Glutamatergic neuron (in vitro differentiated cells): Measurements from ENCODE around the gene ATG14. TPM values are rescaled to one million over a fixed set of nuclear protein-coding genes. Genes with fewer than 3 reads are reported as not detected.
A peak's percentile ranks its signal among the peaks of the same experiment; 100 is the strongest.

Source experiments
- DNase-seq: peaks from one replicate; pipeline ENCODE4 v3.0.0; 2022
- H3K27ac Mint-ChIP-seq: one replicate; pipeline ENCODE4 v1.8.0; 2020; ENCODE audit warnings: mild to moderate bottlenecking, mixed read lengths, inconsistent platforms; ENCODE audit not compliant: unreplicated experiment
- H3K27me3 Mint-ChIP-seq: one replicate; pipeline ENCODE4 v1.8.0; 2020; ENCODE audit warnings: mild to moderate bottlenecking, moderate library complexity, mixed read lengths, inconsistent platforms; ENCODE audit not compliant: unreplicated experiment
- H3K36me3 Mint-ChIP-seq: one replicate; pipeline ENCODE4 v1.8.0; 2020; ENCODE audit warnings: mild to moderate bottlenecking, mixed read lengths, inconsistent platforms; ENCODE audit not compliant: unreplicated experiment
- H3K4me1 Mint-ChIP-seq: one replicate; pipeline ENCODE4 v1.8.0; 2020; ENCODE audit warnings: mild to moderate bottlenecking, low read depth, mixed read lengths, inconsistent platforms; ENCODE audit not compliant: unreplicated experiment
- H3K4me3 Mint-ChIP-seq: one replicate; pipeline ENCODE4 v1.8.0; 2020; ENCODE audit warnings: mild to moderate bottlenecking, mixed read lengths, inconsistent platforms; ENCODE audit not compliant: unreplicated experiment
- H3K9me3 Mint-ChIP-seq: one replicate; pipeline ENCODE4 v1.8.0; 2020; ENCODE audit warnings: mild to moderate bottlenecking, moderate library complexity, mixed read lengths, inconsistent platforms; ENCODE audit not compliant: unreplicated experiment
- total RNA-seq: library from RNA; stranded (reverse); fragmentation: NEBNext Ultra II Directional; extraction: Animal tissue kit (Norgen Biotek cat#: 25700); gene quantifications from one replicate; pipeline ENCODE4 v1.2.1, GENCODE V29; 2021; ENCODE audit not compliant: unreplicated experiment
- TF ChIP-seq, protein P1 (sequence below): fragments of 200-600 bp; sonication (generic); IDR thresholded peaks from one replicate; pipeline ENCODE4 v1.5.0; 2021; ENCODE audit not compliant: partially characterized antibody, unreplicated experiment

ATG14 gene
- total RNA-seq, 1 donor from 2014 or later: 13.5 TPM

GRCh38 chr14:55454264-55455002 lies 42.8 kb upstream of the ATG14 start:
- H3K27me3 Mint-ChIP-seq: peaks cover 2% of the 10 kb centered on the region
- no peak overlapping the region for H3K4me3 Mint-ChIP-seq
- TF ChIP-seq, protein P1, sequence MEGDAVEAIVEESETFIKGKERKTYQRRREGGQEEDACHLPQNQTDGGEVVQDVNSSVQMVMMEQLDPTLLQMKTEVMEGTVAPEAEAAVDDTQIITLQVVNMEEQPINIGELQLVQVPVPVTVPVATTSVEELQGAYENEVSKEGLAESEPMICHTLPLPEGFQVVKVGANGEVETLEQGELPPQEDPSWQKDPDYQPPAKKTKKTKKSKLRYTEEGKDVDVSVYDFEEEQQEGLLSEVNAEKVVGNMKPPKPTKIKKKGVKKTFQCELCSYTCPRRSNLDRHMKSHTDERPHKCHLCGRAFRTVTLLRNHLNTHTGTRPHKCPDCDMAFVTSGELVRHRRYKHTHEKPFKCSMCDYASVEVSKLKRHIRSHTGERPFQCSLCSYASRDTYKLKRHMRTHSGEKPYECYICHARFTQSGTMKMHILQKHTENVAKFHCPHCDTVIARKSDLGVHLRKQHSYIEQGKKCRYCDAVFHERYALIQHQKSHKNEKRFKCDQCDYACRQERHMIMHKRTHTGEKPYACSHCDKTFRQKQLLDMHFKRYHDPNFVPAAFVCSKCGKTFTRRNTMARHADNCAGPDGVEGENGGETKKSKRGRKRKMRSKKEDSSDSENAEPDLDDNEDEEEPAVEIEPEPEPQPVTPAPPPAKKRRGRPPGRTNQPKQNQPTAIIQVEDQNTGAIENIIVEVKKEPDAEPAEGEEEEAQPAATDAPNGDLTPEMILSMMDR: no peak
- DNase-seq: no peak
- peaks cover 4% of the 10 kb centered on the region for H3K36me3 Mint-ChIP-seq
- H3K9me3 Mint-ChIP-seq: peaks cover 8% of the 10 kb centered on the region
- peaks cover 16% of the 10 kb centered on the region for H3K4me1 Mint-ChIP-seq
- peak overlapping the region; percentile 74 for H3K27ac Mint-ChIP-seq

GRCh38 chr14:55451950-55452349 lies 40.3 kb upstream of the ATG14 start:
- Mint-ChIP-seq H3K9me3 (peaks cover 8% of the 10 kb centered on the region), H3K4me1 (peaks cover 20% of the 10 kb centered on the region), H3K27ac (no peak overlapping the region), H3K4me3 (no peak overlapping the region), H3K27me3 (peaks cover 2% of the 10 kb centered on the region), H3K36me3 (no peaks in the 10 kb centered on the region)
- TF ChIP-seq, protein P1: no peak
- no peak for DNase-seq

- no peak for DNase-seq
- Mint-ChIP-seq H3K27ac (no peak overlapping the region), H3K4me3 (no peak overlapping the region), H3K36me3 (no peaks in the 10 kb centered on the region), H3K9me3 (peaks cover 8% of the 10 kb centered on the region), H3K27me3 (peaks cover 2% of the 10 kb centered on the region), H3K4me1 (peaks cover 20% of the 10 kb centered on the region)
- TF ChIP-seq, protein P1: no peak
These were observed 39.8 kb upstream of the ATG14 start for GRCh38 chr14:55451398-55451797.

- peaks cover 8% of the 10 kb centered on the region for H3K9me3 Mint-ChIP-seq
- no peak overlapping the region for H3K4me3 Mint-ChIP-seq
- no peaks in the 10 kb centered on the region for H3K36me3 Mint-ChIP-seq
- TF ChIP-seq, protein P1: no peak
- peaks cover 2% of the 10 kb centered on the region for H3K27me3 Mint-ChIP-seq
- DNase-seq: no peak
- H3K27ac Mint-ChIP-seq: no peak overlapping the region
- peaks cover 20% of the 10 kb centered on the region for H3K4me1 Mint-ChIP-seq
These were observed 39.4 kb upstream of the ATG14 start for GRCh38 chr14:55450987-55451386.

GRCh38 chr14:55450539-55450938 lies 38.9 kb upstream of the ATG14 start:
- H3K4me3 Mint-ChIP-seq: no peak overlapping the region

More at GRCh38 chr14:55450539-55450938, 38.9 kb upstream of the ATG14 start:
- H3K36me3 Mint-ChIP-seq: no peaks in the 10 kb centered on the region
- peaks cover 8% of the 10 kb centered on the region for H3K9me3 Mint-ChIP-seq
- DNase-seq: no peak
- TF ChIP-seq, protein P1: no peak
- H3K27ac Mint-ChIP-seq: no peak overlapping the region
- peaks cover 20% of the 10 kb centered on the region for H3K4me1 Mint-ChIP-seq
- H3K27me3 Mint-ChIP-seq: peaks cover 2% of the 10 kb centered on the region
